SK-N-SH (cell line): ENCODE results near the gene WWTR1. TPM values are rescaled to one million over a fixed set of nuclear protein-coding genes. Genes with fewer than 3 reads are reported as not detected.

Experiments used
- CTCF ChIA-PET: fragments of 300-600, 350-600 bp; formaldehyde crosslinking; extraction: SDS; loops from one replicate; lab custom pipeline; 2021; lab: Yijun Ruan, JAX
- POLR2A ChIA-PET: fragments of 350-600 bp; sonication (Branson Sonifier 250); formaldehyde crosslinking; extraction: SDS; loops from one replicate; lab custom pipeline; 2020; ENCODE audit warnings: antibody characterized with exemption, inconsistent platforms; lab: Yijun Ruan, JAX
- DNase-seq: peaks from one replicate; pipeline ENCODE4 v3.0.0; 2012
- H2AFZ ChIP-seq: fragments of 200-600 bp; sonication (generic); 2 replicates; pipeline ENCODE4 v1.8.1; 2016; ENCODE audit warnings: antibody characterized with exemption, mild to moderate bottlenecking, low read depth
- H3F3A ChIP-seq: fragments of 200-600 bp; sonication (generic); replicated peaks from 2 replicates; pipeline ENCODE3; 2016; ENCODE audit warnings: antibody characterized with exemption, mild to moderate bottlenecking; ENCODE audit not compliant: insufficient read depth
- H3K27ac ChIP-seq, 2 experiments: fragments of 200-500 bp in 1 of 2; fragments of 200-600 bp in 1 of 2; sonication (Bioruptor generic) in 1 of 2; sonication (generic), shearing (Covaris generic) in 1 of 2; 2 replicates each; pipeline versions ENCODE4 v1.5.1 to v1.6.1; 2014 to 2016; ENCODE audit warnings: low read depth in 2 of 2, inconsistent platforms in 1 of 2, low read length in 1 of 2, mild to moderate bottlenecking in 1 of 2, mixed read lengths in 1 of 2
- H3K27me3 ChIP-seq: fragments of 200-600 bp; sonication (generic), shearing (Covaris generic); 2 replicates; pipeline ENCODE4 v1.6.1; 2016; ENCODE audit warnings: mixed run types; ENCODE audit not compliant: insufficient read depth
- H3K36me3 ChIP-seq, 2 experiments: fragments of 200-500 bp in 1 of 2; fragments of 200-600 bp in 1 of 2; sonication (Bioruptor generic) in 1 of 2; sonication (generic) in 1 of 2; replicated peaks in 1 of 2; 2 replicates each; pipeline versions ENCODE3 to v1.5.1; 2014 to 2016; ENCODE audit warnings: low read length in 1 of 2, mild to moderate bottlenecking in 1 of 2; ENCODE audit not compliant: insufficient read depth in 2 of 2, control insufficient read depth in 1 of 2
- H3K4me1 ChIP-seq, 2 experiments: fragments of 200-500 bp in 1 of 2; fragments of 200-600 bp in 1 of 2; sonication (Bioruptor generic) in 1 of 2; sonication (generic), shearing (Covaris generic) in 1 of 2; 2 replicates each; pipeline versions ENCODE4 v1.5.1 to v1.6.1; 2014 to 2016; ENCODE audit warnings: low read depth in 1 of 2, low read length in 1 of 2, mixed run types in 1 of 2; ENCODE audit not compliant: insufficient read depth in 2 of 2, control insufficient read depth in 1 of 2
- H3K4me2 ChIP-seq: fragments of 200-600 bp; sonication (generic), shearing (Covaris generic); 2 replicates; pipeline ENCODE4 v1.6.1; 2017; ENCODE audit warnings: mixed run types
- H3K4me3 ChIP-seq, 2 experiments: fragments of 200-500 bp in 1 of 2; fragments of 200-600 bp in 1 of 2; sonication (Bioruptor generic) in 1 of 2; sonication (generic), shearing (Covaris generic) in 1 of 2; 2 replicates each; pipeline versions ENCODE4 v1.5.1 to v1.8.1; 2014 to 2016; ENCODE audit warnings: low read depth in 2 of 2, inconsistent platforms in 1 of 2, low read length in 1 of 2, mild to moderate bottlenecking in 1 of 2, mixed read lengths in 1 of 2, moderate library complexity in 1 of 2
- H3K79me2 ChIP-seq: fragments of 200-600 bp; sonication (generic); 2 replicates; pipeline ENCODE4 v1.8.1; 2017; ENCODE audit warnings: mild to moderate bottlenecking; ENCODE audit not compliant: insufficient read depth
- H3K9ac ChIP-seq: fragments of 200-600 bp; sonication (generic); 2 replicates; pipeline ENCODE4 v1.6.1; 2017; ENCODE audit warnings: mixed run types
- H3K9me2 ChIP-seq: fragments of 200-600 bp; sonication (generic); 2 replicates; pipeline ENCODE4 v1.6.1; 2017; ENCODE audit warnings: mixed run types
- H3K9me3 ChIP-seq: fragments of 200-600 bp; sonication (generic); 2 replicates; pipeline ENCODE4 v1.6.1; 2017; ENCODE audit warnings: mixed run types, mild to moderate bottlenecking, moderate library complexity
- H4K20me1 ChIP-seq: fragments of 200-600 bp; sonication (generic); 2 replicates; pipeline ENCODE4 v1.6.1; 2017; ENCODE audit warnings: mild to moderate bottlenecking, mixed run types; ENCODE audit not compliant: insufficient read depth
- CHD2 ChIP-seq: fragments of 150-350 bp; IDR thresholded peaks from 2 replicates; pipeline ENCODE4 v1.6.1; 2018; ENCODE audit warnings: low read length; ENCODE audit not compliant: partially characterized antibody
- ELF1 ChIP-seq: IDR thresholded peaks from 2 replicates; pipeline ENCODE4 v1.4.0; 2012
- EP300 ChIP-seq, 2 experiments: IDR thresholded peaks; 2 replicates each; pipeline versions ENCODE4 v1.4.0 to v1.6.1; 2012; ENCODE audit warnings: borderline replicate concordance in 1 of 2, low read depth in 1 of 2, low read length in 1 of 2
- FOSL2 ChIP-seq: IDR thresholded peaks from 2 replicates; pipeline ENCODE4 v1.4.0; 2012; ENCODE audit warnings: low read depth, mild to moderate bottlenecking, moderate library complexity, borderline replicate concordance
- GABPA ChIP-seq: IDR thresholded peaks from 2 replicates; pipeline ENCODE4 v1.4.0; 2012; ENCODE audit warnings: low read depth, mild to moderate bottlenecking
- JUND ChIP-seq: IDR thresholded peaks from 2 replicates; pipeline ENCODE4 v1.4.0; 2012
- NFIC ChIP-seq: IDR thresholded peaks from 2 replicates; pipeline ENCODE4 v1.4.0; 2012; ENCODE audit warnings: borderline replicate concordance
- NRF1 ChIP-seq: IDR thresholded peaks from 2 replicates; pipeline ENCODE4 v1.6.1; 2012; ENCODE audit warnings: low read depth, mild to moderate bottlenecking, low read length
- POLR2AphosphoS5 ChIP-seq: IDR thresholded peaks from 2 replicates; pipeline ENCODE4 v1.6.1; 2012; ENCODE audit warnings: low read depth, low read length
- RAD21 ChIP-seq: IDR thresholded peaks from 2 replicates; pipeline ENCODE4 v1.6.1; 2012; ENCODE audit warnings: mild to moderate bottlenecking, low read length
- RCOR1 ChIP-seq: fragments of 150-350 bp; IDR thresholded peaks from 2 replicates; pipeline ENCODE4 v1.6.1; 2017; ENCODE audit warnings: antibody characterized with exemption, low read length
- RXRA ChIP-seq: IDR thresholded peaks from 2 replicates; pipeline ENCODE4 v1.4.0; 2012; ENCODE audit warnings: low read depth, mild to moderate bottlenecking, borderline replicate concordance
- SIN3A ChIP-seq: IDR thresholded peaks from 2 replicates; pipeline ENCODE4 v1.6.1; 2012; ENCODE audit warnings: low read depth, mild to moderate bottlenecking, low read length, moderate library complexity, borderline replicate concordance
- SMC3 ChIP-seq: IDR thresholded peaks from 2 replicates; pipeline ENCODE4 v1.6.1; 2012; ENCODE audit warnings: low read depth, low read length, improper control_type of control experiment
- TCF12 ChIP-seq: IDR thresholded peaks from 2 replicates; pipeline ENCODE4 v1.4.0; 2012
- TEAD4 ChIP-seq: IDR thresholded peaks from 2 replicates; pipeline ENCODE4 v1.4.0; 2012; ENCODE audit warnings: mild to moderate bottlenecking, borderline replicate concordance; ENCODE audit not compliant: insufficient read depth
- WGBS: methylation state at CpG from one replicate; pipeline ENCODE4 v1.1.6; 2017; ENCODE audit warnings: low lambda C conversion rate; 5-methylcytosine and 5-hydroxymethylcytosine counted together
- polyA plus RNA-seq, 3 experiments: library from polyadenylated mRNA; depleted of rRNA; stranded (reverse); fragments of >200 nt; gene quantifications; 2 replicates each; pipeline ENCODE4 v1.2.3, GENCODE V29; 2012
- TF ChIP-seq, protein P1 (sequence below): fragments of 150-350 bp; IDR thresholded peaks from 2 replicates; pipeline ENCODE4 v1.6.1; 2016; ENCODE audit warnings: mild to moderate bottlenecking, low read depth, low read length
- TF ChIP-seq, protein P2 (sequence below): IDR thresholded peaks from 2 replicates; pipeline ENCODE4; 2012
- TF ChIP-seq, protein P3 (sequence below): IDR thresholded peaks from 2 replicates; pipeline ENCODE4 v1.4.0; 2012; ENCODE audit warnings: low read depth

WWTR1 gene
- polyA plus RNA-seq, 1 of the 3 experiments (the other 2 are of a cell fraction) = 60.6 TPM

DNA sequence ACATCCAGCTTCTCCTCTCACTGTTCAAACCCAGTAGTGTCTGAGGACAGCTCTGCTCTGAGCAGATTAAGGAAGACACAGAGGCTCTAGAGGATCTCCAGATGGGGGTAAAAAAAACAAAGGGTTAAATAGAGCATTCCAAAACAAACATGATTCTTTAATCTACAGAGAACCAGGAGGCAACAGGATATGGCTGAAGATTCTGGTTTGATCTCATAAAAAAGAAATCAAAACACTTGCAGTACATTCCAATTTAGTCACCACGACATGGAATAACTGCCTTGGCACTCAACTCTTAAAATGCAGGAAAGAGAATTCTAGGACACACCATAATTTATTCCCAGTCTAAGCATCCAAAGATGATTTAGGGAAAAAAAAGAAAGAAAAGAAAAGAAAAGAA is 151.3 kb downstream of the WWTR1 start:
- Histone ChIP-seq H4K20me1 (no peaks in the 10 kb centered on the region), H3K4me1 (peaks cover 0 to 27% of the 10 kb centered on the region in 2 experiments; a peak in 1 of 4 replicates), H3K36me3 (no peaks in the 10 kb centered on the region), H3K9me2 (no peaks in the 10 kb centered on the region), H3K79me2 (no peaks in the 10 kb centered on the region), H3K27me3 (no peaks in the 10 kb centered on the region), H2AFZ (no peak overlapping the region)
- no peak for DNase-seq
- POLR2A ChIA-PET = no interaction called here
- TF ChIP-seq GABPA = no peak
- TF ChIP-seq, protein P1, sequence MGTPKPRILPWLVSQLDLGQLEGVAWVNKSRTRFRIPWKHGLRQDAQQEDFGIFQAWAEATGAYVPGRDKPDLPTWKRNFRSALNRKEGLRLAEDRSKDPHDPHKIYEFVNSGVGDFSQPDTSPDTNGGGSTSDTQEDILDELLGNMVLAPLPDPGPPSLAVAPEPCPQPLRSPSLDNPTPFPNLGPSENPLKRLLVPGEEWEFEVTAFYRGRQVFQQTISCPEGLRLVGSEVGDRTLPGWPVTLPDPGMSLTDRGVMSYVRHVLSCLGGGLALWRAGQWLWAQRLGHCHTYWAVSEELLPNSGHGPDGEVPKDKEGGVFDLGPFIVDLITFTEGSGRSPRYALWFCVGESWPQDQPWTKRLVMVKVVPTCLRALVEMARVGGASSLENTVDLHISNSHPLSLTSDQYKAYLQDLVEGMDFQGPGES = no peak
- no peak for TF ChIP-seq POLR2AphosphoS5
- peak; percentile 74 for TF ChIP-seq TCF12
- TF ChIP-seq, protein P2, sequence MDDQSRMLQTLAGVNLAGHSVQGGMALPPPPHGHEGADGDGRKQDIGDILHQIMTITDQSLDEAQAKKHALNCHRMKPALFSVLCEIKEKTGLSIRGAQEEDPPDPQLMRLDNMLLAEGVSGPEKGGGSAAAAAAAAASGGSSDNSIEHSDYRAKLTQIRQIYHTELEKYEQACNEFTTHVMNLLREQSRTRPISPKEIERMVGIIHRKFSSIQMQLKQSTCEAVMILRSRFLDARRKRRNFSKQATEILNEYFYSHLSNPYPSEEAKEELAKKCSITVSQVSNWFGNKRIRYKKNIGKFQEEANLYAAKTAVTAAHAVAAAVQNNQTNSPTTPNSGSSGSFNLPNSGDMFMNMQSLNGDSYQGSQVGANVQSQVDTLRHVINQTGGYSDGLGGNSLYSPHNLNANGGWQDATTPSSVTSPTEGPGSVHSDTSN = peak; percentile 22
- TF ChIP-seq JUND = peak; percentile 27
- TF ChIP-seq, protein P3, sequence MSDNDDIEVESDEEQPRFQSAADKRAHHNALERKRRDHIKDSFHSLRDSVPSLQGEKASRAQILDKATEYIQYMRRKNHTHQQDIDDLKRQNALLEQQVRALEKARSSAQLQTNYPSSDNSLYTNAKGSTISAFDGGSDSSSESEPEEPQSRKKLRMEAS = no peak
- TF ChIP-seq SMC3 = no peak
- peak; percentile 66 for TF ChIP-seq NFIC
- TF ChIP-seq CHD2 = no peak
- no peak for TF ChIP-seq ELF1
- TF ChIP-seq TEAD4 = no peak
- TF ChIP-seq NRF1 = no peak
- TF ChIP-seq, all 33 proteins: peak for 4
- 12% methylated on average over 1 of the region's 1 CpG for WGBS
- Histone ChIP-seq H3K9ac (no peak overlapping the region), H3K27ac (peak overlapping the region in 1 of 2 experiments; percentile 61; a peak in 2 of 4 replicates), H3F3A (peaks cover 32% of the 10 kb centered on the region), H3K4me2 (peak overlapping the region; percentile 48), H3K9me3 (no peaks in the 10 kb centered on the region), H3K4me3 (no peak overlapping the region)
- CTCF ChIA-PET = interaction anchor here (0.8 to 1.0 kb wide), 2 partner anchors 13 to 41 kb away, joined by 3 read pairs; no protein-coding TSS in a partner anchor

- Histone ChIP-seq H3K4me3 (no peak overlapping the region), H3F3A (peaks cover 24% of the 10 kb centered on the region), H4K20me1 (no peaks in the 10 kb centered on the region), H3K79me2 (no peaks in the 10 kb centered on the region), H3K9me2 (no peaks in the 10 kb centered on the region), H3K9ac (no peak overlapping the region)
- CTCF ChIA-PET = interaction anchor here (1.4 to 2.0 kb wide), 6 partner anchors 9 to 270 kb away, joined by 3 to 9 read pairs (median 5); no protein-coding TSS in a partner anchor
- 87% methylated on average over 3 of the region's 3 CpGs for WGBS
- TF ChIP-seq, protein P3 = no peak
- TF ChIP-seq ELF1 (no peak), RXRA (no peak), RAD21 (no peak), SIN3A (no peak), RCOR1 (no peak), FOSL2 (no peak), TEAD4 (no peak), CHD2 (no peak), POLR2AphosphoS5 (no peak), EP300 (IDR thresholded peaks at IDR 0.05; ENCODE audit: borderline replicate concordance in 1 of 2, low read depth in 1 of 2, low read length in 1 of 2) (no peak)
- TF ChIP-seq, protein P1 = no peak
- TF ChIP-seq, all 33 proteins: peak for 0
- H3K36me3 ChIP-seq = no peaks in the 10 kb centered on the region
- no peak overlapping the region for H2AFZ ChIP-seq
- POLR2A ChIA-PET = no interaction called here
- peaks cover 0 to 21% of the 10 kb centered on the region in 2 experiments; a peak in 1 of 4 replicates for H3K4me1 ChIP-seq
- no peaks in the 10 kb centered on the region for H3K27me3 ChIP-seq
- H3K9me3 ChIP-seq = no peaks in the 10 kb centered on the region
- DNase-seq = no peak
- H3K4me2 ChIP-seq = no peak overlapping the region
- H3K27ac ChIP-seq = no peak overlapping the region
Observed at GRCh38 chr3:149502438-149502837, 155.4 kb downstream of the WWTR1 start.
